ENCODE data around the gene HPX.
A peak's percentile ranks its signal among the peaks of the same experiment; 100 is the strongest.

The HPX gene

GRCh38 chr11:6440906-6441358 lies at the start of gene HPX:
HPX (minus strand) TSS chr11:6440987; CDS start chr11:6440963, 24 bp downstream.
- no peak for DNase-seq (ENCODE audit: low read depth)

- DNase-seq (ENCODE audit: low read depth), result no peak
Observed at GRCh38 chr11:6489306-6489705, 48.5 kb upstream of the HPX start.

GRCh38 chr11:6488821-6489220 lies 48.0 kb upstream of the HPX start:
- DNase-seq (ENCODE audit: low read depth), result no peak

- no peak for DNase-seq (ENCODE audit: low read depth)
Observed at GRCh38 chr11:6488342-6488741, 47.6 kb upstream of the HPX start.

GRCh38 chr11:6486938-6487337 lies 46.2 kb upstream of the HPX start:
- DNase-seq (ENCODE audit: low read depth), result no peak

- no peak for DNase-seq (ENCODE audit: low read depth)
Observed at GRCh38 chr11:6486256-6486655, 45.5 kb upstream of the HPX start.

- no peak for DNase-seq (ENCODE audit: low read depth)
Observed at GRCh38 chr11:6485661-6486060, 44.9 kb upstream of the HPX start.

- no peak for DNase-seq (ENCODE audit: low read depth)
Observed at GRCh38 chr11:6483015-6483414, 42.2 kb upstream of the HPX start.

GRCh38 chr11:6482441-6482840 lies 41.7 kb upstream of the HPX start:
- DNase-seq (ENCODE audit: low read depth), result no peak

GRCh38 chr11:6481924-6482275 lies 41.1 kb upstream of the HPX start:
- no peak for DNase-seq (ENCODE audit: low read depth)

- DNase-seq (ENCODE audit: low read depth), result peak; percentile 90
Observed at GRCh38 chr11:6481012-6481923, 40.5 kb upstream of the HPX start, which contains the start of the genes ARFIP2 and TIMM10B. ARFIP2 (minus strand) TSS chr11:6481331; CDS start chr11:6480421, 910 bp downstream. TIMM10B (plus strand) TSS chr11:6481501; CDS start chr11:6481517, 16 bp downstream.

GRCh38 chr11:6480299-6480914 lies 39.6 kb upstream of the HPX start:
- DNase-seq (ENCODE audit: low read depth), result no peak

GRCh38 chr11:6476571-6476970 lies 35.8 kb upstream of the HPX start:
- no peak for DNase-seq (ENCODE audit: low read depth)

- DNase-seq (ENCODE audit: low read depth), result no peak
Observed at GRCh38 chr11:6475936-6476335, 35.1 kb upstream of the HPX start.

GRCh38 chr11:6474806-6475500 lies 34.2 kb upstream of the HPX start:
- no peak for DNase-seq (ENCODE audit: low read depth)

- no peak for DNase-seq (ENCODE audit: low read depth)
Observed at GRCh38 chr11:6474413-6474792, 33.6 kb upstream of the HPX start.

- peak; percentile 67 for DNase-seq (ENCODE audit: low read depth)
Observed at GRCh38 chr11:6473451-6474412, 32.9 kb upstream of the HPX start, which contains the start of gene TRIM3. TRIM3 (minus strand) TSS chr11:6473941; CDS start chr11:6465695, 8,246 bp downstream.

GRCh38 chr11:6472934-6473333 lies 32.1 kb upstream of the HPX start:
- no peak for DNase-seq (ENCODE audit: low read depth)

- no peak for DNase-seq (ENCODE audit: low read depth)
Observed at GRCh38 chr11:6469599-6469998, 28.8 kb upstream of the HPX start.

GRCh38 chr11:6468712-6469495 lies 28.1 kb upstream of the HPX start:
- no peak for DNase-seq (ENCODE audit: low read depth)

GRCh38 chr11:6459099-6459450 lies 18.3 kb upstream of the HPX start:
- no peak for DNase-seq (ENCODE audit: low read depth)
